ENCODE results near the gene FGR. TPM values are rescaled to one million over a fixed set of nuclear protein-coding genes. Genes with fewer than 3 reads are reported as not detected.
A peak's percentile ranks its signal among the peaks of the same experiment; 100 is the strongest.
"Not testable (repeated sequence)": the region's sequence is repeated elsewhere in the genome, so short reads cannot be mapped to it uniquely, and the experiment has no call there.

The FGR gene
- 1 to 10 TPM in 1 of 2 donors, not detected in 1; 1.2 TPM for total RNA-seq

GRCh38 chr1:27634985-27635367, at the start of gene FGR:
Gene FGR, minus strand, starts transcription at chr1:27635185. Its CDS starts 11,269 bp downstream, at chr1:27623916.
- H3K9me3 Mint-ChIP-seq: no peaks in the 10 kb centered on the region
- no peaks in the 10 kb centered on the region for H3K27me3 Mint-ChIP-seq
- H3K27ac Mint-ChIP-seq: peak within 1 kb of the TSS; percentile 48
- H3K36me3 Mint-ChIP-seq (ENCODE audit: low read depth): peaks cover 5% of the 10 kb centered on the region
- ATAC-seq (replicated peaks): no peak
- H3K4me3 Mint-ChIP-seq: peak within 1 kb of the TSS; percentile 80
- peaks cover 43% of the 10 kb centered on the region for H3K4me1 Mint-ChIP-seq

GRCh38 chr1:27684176-27684575, 49.2 kb upstream of the FGR start:
- H3K36me3 Mint-ChIP-seq (ENCODE audit: low read depth): no peaks in the 10 kb centered on the region
- H3K4me1 Mint-ChIP-seq: peaks cover 1% of the 10 kb centered on the region
- peaks cover 3% of the 10 kb centered on the region for H3K27me3 Mint-ChIP-seq

GRCh38 chr1:27682351-27682944, 47.5 kb upstream of the FGR start:
- H3K27ac Mint-ChIP-seq: no peak overlapping the region
- ATAC-seq (replicated peaks): no peak
- H3K4me1 Mint-ChIP-seq: no peaks in the 10 kb centered on the region
- H3K9me3 Mint-ChIP-seq: peaks cover 11% of the 10 kb centered on the region
- no peak overlapping the region for H3K4me3 Mint-ChIP-seq
- no peaks in the 10 kb centered on the region for H3K36me3 Mint-ChIP-seq (ENCODE audit: low read depth)
- peaks cover 3% of the 10 kb centered on the region for H3K27me3 Mint-ChIP-seq

More at GRCh38 chr1:27684176-27684575, 49.2 kb upstream of the FGR start:
- Mint-ChIP-seq H3K27ac (no peak overlapping the region), H3K9me3 (peaks cover 11% of the 10 kb centered on the region), H3K4me3 (no peak overlapping the region)
- ATAC-seq (replicated peaks): no peak

- H3K27ac Mint-ChIP-seq; H3K4me1 Mint-ChIP-seq; ATAC-seq (replicated peaks); H3K27me3 Mint-ChIP-seq; H3K4me3 Mint-ChIP-seq; H3K36me3 Mint-ChIP-seq (ENCODE audit: low read depth): not testable (repeated sequence)
- peaks cover 11% of the 10 kb centered on the region for H3K9me3 Mint-ChIP-seq
These were observed 46.6 kb upstream of the FGR start for GRCh38 chr1:27681580-27681979.

- not testable (repeated sequence) for H3K36me3 Mint-ChIP-seq (ENCODE audit: low read depth); ATAC-seq (replicated peaks); H3K27me3 Mint-ChIP-seq; H3K27ac Mint-ChIP-seq; H3K4me3 Mint-ChIP-seq; H3K4me1 Mint-ChIP-seq
- H3K9me3 Mint-ChIP-seq: peaks cover 11% of the 10 kb centered on the region
These were observed 45.3 kb upstream of the FGR start for GRCh38 chr1:27680225-27680791.

- Mint-ChIP-seq H3K27ac (no peak overlapping the region), H3K4me3 (no peak overlapping the region), H3K4me1 (no peaks in the 10 kb centered on the region), H3K27me3 (peaks cover 3% of the 10 kb centered on the region), H3K36me3 (ENCODE audit: low read depth) (no peaks in the 10 kb centered on the region), H3K9me3 (peaks cover 11% of the 10 kb centered on the region)
- no peak for ATAC-seq (replicated peaks)
These were observed 43.8 kb upstream of the FGR start for GRCh38 chr1:27678747-27679146.

GRCh38 chr1:27676410-27676809, 41.4 kb upstream of the FGR start:
- no peak overlapping the region for H3K27ac Mint-ChIP-seq
- peaks cover 11% of the 10 kb centered on the region for H3K4me1 Mint-ChIP-seq
- no peak overlapping the region for H3K4me3 Mint-ChIP-seq
- no peaks in the 10 kb centered on the region for H3K27me3 Mint-ChIP-seq
- ATAC-seq (replicated peaks): no peak
- no peaks in the 10 kb centered on the region for H3K9me3 Mint-ChIP-seq
- H3K36me3 Mint-ChIP-seq (ENCODE audit: low read depth): no peaks in the 10 kb centered on the region

- H3K36me3 Mint-ChIP-seq (ENCODE audit: low read depth): no peaks in the 10 kb centered on the region
- peak overlapping the region; percentile 88 for H3K4me3 Mint-ChIP-seq
- ATAC-seq (replicated peaks): no peak
- H3K9me3 Mint-ChIP-seq: no peaks in the 10 kb centered on the region
- H3K4me1 Mint-ChIP-seq: peaks cover 26% of the 10 kb centered on the region
- peak overlapping the region; percentile 88 for H3K27ac Mint-ChIP-seq
- H3K27me3 Mint-ChIP-seq: no peaks in the 10 kb centered on the region
These were observed 37.7 kb upstream of the FGR start for GRCh38 chr1:27672750-27673112.

- Mint-ChIP-seq H3K27ac (peak within 1 kb of the TSS; percentile 88), H3K9me3 (no peaks in the 10 kb centered on the region), H3K36me3 (ENCODE audit: low read depth) (no peaks in the 10 kb centered on the region), H3K4me1 (peaks cover 26% of the 10 kb centered on the region), H3K27me3 (no peaks in the 10 kb centered on the region), H3K4me3 (peak within 1 kb of the TSS; percentile 88)
- ATAC-seq (replicated peaks): peak; percentile 94
These were observed 37.2 kb upstream of the FGR start, which contains the start of gene IFI6 for GRCh38 chr1:27671964-27672749. Gene IFI6, minus strand, starts transcription at chr1:27672192. Its CDS starts 2,878 bp downstream, at chr1:27669314.

- Mint-ChIP-seq H3K4me3 (peak overlapping the region; percentile 88), H3K27ac (peak overlapping the region; percentile 32), H3K4me1 (peaks cover 26% of the 10 kb centered on the region), H3K27me3 (no peaks in the 10 kb centered on the region), H3K9me3 (no peaks in the 10 kb centered on the region), H3K36me3 (ENCODE audit: low read depth) (no peaks in the 10 kb centered on the region)
- no peak for ATAC-seq (replicated peaks)
These were observed 34.9 kb upstream of the FGR start for GRCh38 chr1:27669876-27670275.

- ATAC-seq (replicated peaks): peak; percentile 59
- Mint-ChIP-seq H3K27me3 (no peaks in the 10 kb centered on the region), H3K27ac (peak overlapping the region; percentile 32), H3K4me1 (peaks cover 26% of the 10 kb centered on the region), H3K9me3 (no peaks in the 10 kb centered on the region), H3K36me3 (ENCODE audit: low read depth) (no peaks in the 10 kb centered on the region), H3K4me3 (peak overlapping the region; percentile 88)
These were observed 34.1 kb upstream of the FGR start for GRCh38 chr1:27668808-27669723.

GRCh38 chr1:27668121-27668807, 33.3 kb upstream of the FGR start:
- Mint-ChIP-seq H3K4me1 (peaks cover 26% of the 10 kb centered on the region), H3K9me3 (no peaks in the 10 kb centered on the region), H3K36me3 (ENCODE audit: low read depth) (no peaks in the 10 kb centered on the region), H3K4me3 (peak overlapping the region; percentile 88), H3K27me3 (no peaks in the 10 kb centered on the region), H3K27ac (no peak overlapping the region)
- no peak for ATAC-seq (replicated peaks)

- H3K4me1 Mint-ChIP-seq: peaks cover 31% of the 10 kb centered on the region
- H3K36me3 Mint-ChIP-seq (ENCODE audit: low read depth): no peaks in the 10 kb centered on the region
- H3K4me3 Mint-ChIP-seq: no peak overlapping the region
- H3K27ac Mint-ChIP-seq: no peak overlapping the region
- ATAC-seq (replicated peaks): no peak
- H3K9me3 Mint-ChIP-seq: no peaks in the 10 kb centered on the region
- no peaks in the 10 kb centered on the region for H3K27me3 Mint-ChIP-seq
These were observed 31.8 kb upstream of the FGR start for GRCh38 chr1:27666791-27667254.

GRCh38 chr1:27666294-27666693, 31.3 kb upstream of the FGR start:
- no peaks in the 10 kb centered on the region for H3K9me3 Mint-ChIP-seq
- no peak for ATAC-seq (replicated peaks)
- no peak overlapping the region for H3K4me3 Mint-ChIP-seq
- no peaks in the 10 kb centered on the region for H3K27me3 Mint-ChIP-seq
- H3K27ac Mint-ChIP-seq: no peak overlapping the region
- H3K36me3 Mint-ChIP-seq (ENCODE audit: low read depth): no peaks in the 10 kb centered on the region
- H3K4me1 Mint-ChIP-seq: peaks cover 31% of the 10 kb centered on the region

All from activated T-helper 17 cell treated with anti-CD3 and anti-CD28 coated beads, Interleukin-2, amount 50 U/mL, for 72 hours (primary cell).